GM12892 (cell line): ENCODE results near the gene PLXNB1.

Experiments
- POLR2A ChIP-seq: IDR thresholded peaks from 2 replicates; pipeline ENCODE4 v1.6.1; 2011; ENCODE audit warnings: low read depth, low read length, control low read depth
- POLR2AphosphoS5 ChIP-seq: IDR thresholded peaks from 2 replicates; pipeline ENCODE4 v1.6.1; 2011; ENCODE audit warnings: low read depth, low read length, control low read depth
- TAF1 ChIP-seq: IDR thresholded peaks from 2 replicates; pipeline ENCODE4 v1.6.1; 2011; ENCODE audit warnings: low read depth, mild to moderate bottlenecking, control low read depth, low read length, borderline replicate concordance

GRCh38 chr3:48356419-48356818, 73.5 kb downstream of the PLXNB1 start:
- no peak for TF ChIP-seq POLR2A
- TF ChIP-seq POLR2AphosphoS5: no peak
- no peak for TF ChIP-seq TAF1
